Measurements from ENCODE around the gene IPO4. TPM values are rescaled to one million over a fixed set of nuclear protein-coding genes. Genes with fewer than 3 reads are reported as not detected.
A peak's percentile ranks its signal among the peaks of the same experiment; 100 is the strongest.

Gene IPO4
- total RNA-seq, 6 experiments from 2014 or later = 70.4 to 85.2 (median 79.4) TPM

DNA sequence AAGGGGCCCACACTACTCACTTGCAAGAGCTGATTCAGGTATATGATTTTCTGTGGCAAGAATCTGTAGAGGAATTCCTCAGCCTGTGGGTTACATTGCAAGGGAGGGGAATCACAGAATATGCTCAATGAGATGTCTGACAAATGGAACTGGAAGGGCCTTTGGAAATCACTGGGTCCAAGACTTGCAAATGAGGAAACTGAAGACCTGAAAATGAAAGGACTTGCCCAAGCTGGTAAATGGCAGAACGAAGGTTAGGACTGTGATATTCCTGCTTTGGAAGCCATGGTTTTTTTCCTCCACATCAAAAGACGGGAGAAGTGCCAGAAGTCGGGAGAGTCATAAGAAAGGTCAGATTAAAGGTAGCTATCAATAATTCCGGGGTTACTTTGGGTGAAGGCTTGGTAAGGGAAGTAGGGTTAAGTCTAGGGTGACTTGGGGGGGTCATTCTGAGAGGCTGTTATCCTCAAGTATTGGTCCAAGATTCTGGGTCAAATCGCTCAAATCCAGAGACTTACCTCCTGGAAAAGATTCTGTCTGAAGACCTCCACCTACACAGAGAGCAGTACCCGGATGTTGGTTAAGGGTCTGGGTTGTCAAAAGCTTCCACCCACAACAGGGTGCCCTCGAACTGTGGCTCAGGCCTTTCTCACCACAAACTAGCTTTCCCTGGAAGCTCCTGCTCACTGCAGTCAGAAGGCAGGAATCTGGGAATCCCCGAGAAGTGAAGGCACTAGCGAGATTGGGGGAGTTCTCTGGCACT, 42.7 kb downstream of the IPO4 start:
- Mint-ChIP-seq H3K4me3 (peak overlapping the region; percentile 98), H3K27ac (peak overlapping the region; percentile 97), H3K27me3 (ENCODE audit: insufficient read depth) (peaks cover 7% of the 10 kb centered on the region), H3K4me1 (ENCODE audit: low read depth) (peaks cover 55% of the 10 kb centered on the region), H3K9me3 (no peaks in the 10 kb centered on the region), H3K36me3 (ENCODE audit: low read depth) (peaks cover 13% of the 10 kb centered on the region)
- DNase-seq = peak; percentile 57
- TF ChIP-seq, protein P1, sequence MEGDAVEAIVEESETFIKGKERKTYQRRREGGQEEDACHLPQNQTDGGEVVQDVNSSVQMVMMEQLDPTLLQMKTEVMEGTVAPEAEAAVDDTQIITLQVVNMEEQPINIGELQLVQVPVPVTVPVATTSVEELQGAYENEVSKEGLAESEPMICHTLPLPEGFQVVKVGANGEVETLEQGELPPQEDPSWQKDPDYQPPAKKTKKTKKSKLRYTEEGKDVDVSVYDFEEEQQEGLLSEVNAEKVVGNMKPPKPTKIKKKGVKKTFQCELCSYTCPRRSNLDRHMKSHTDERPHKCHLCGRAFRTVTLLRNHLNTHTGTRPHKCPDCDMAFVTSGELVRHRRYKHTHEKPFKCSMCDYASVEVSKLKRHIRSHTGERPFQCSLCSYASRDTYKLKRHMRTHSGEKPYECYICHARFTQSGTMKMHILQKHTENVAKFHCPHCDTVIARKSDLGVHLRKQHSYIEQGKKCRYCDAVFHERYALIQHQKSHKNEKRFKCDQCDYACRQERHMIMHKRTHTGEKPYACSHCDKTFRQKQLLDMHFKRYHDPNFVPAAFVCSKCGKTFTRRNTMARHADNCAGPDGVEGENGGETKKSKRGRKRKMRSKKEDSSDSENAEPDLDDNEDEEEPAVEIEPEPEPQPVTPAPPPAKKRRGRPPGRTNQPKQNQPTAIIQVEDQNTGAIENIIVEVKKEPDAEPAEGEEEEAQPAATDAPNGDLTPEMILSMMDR (IDR thresholded peaks at IDR 0.05) = no peak

DNA sequence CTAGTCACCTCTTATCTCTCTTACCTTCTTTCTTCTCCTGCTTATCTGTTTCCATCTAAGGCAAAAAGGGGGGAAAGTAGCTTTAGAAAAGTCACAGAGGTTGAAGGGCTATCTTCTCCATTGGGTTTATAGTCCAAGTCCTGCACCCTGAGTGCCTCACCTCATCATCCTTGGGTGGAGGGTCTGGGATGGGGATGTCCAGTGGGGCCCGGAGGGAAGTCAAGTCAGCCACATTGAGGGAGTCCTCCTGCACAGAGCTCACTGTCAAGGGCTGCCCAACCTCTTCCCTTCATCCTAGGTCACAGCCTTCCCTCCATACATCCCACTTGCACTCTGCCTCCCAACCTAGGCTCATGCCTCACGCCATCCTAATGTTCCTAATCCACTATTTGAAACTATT, 43.4 kb downstream of the IPO4 start:
- DNase-seq = no peak
- Mint-ChIP-seq H3K27me3 (ENCODE audit: insufficient read depth) (peaks cover 11% of the 10 kb centered on the region), H3K4me1 (ENCODE audit: low read depth) (peaks cover 57% of the 10 kb centered on the region), H3K9me3 (no peaks in the 10 kb centered on the region), H3K4me3 (peak overlapping the region; percentile 98), H3K36me3 (ENCODE audit: low read depth) (peaks cover 13% of the 10 kb centered on the region), H3K27ac (peak overlapping the region; percentile 97)
- TF ChIP-seq, protein P1 (IDR thresholded peaks at IDR 0.05) = no peak

GRCh38 chr14:24144451-24144850, 44.2 kb downstream of the IPO4 start:
- Mint-ChIP-seq H3K4me1 (ENCODE audit: low read depth) (peaks cover 65% of the 10 kb centered on the region), H3K4me3 (peak overlapping the region; percentile 50; the same call in 1 of the 2 replicates), H3K27ac (peak overlapping the region; percentile 55; the same call in 1 of the 2 replicates), H3K9me3 (no peaks in the 10 kb centered on the region), H3K36me3 (ENCODE audit: low read depth) (peaks cover 18% of the 10 kb centered on the region), H3K27me3 (ENCODE audit: insufficient read depth) (peaks cover 11% of the 10 kb centered on the region)
- DNase-seq = no peak
- TF ChIP-seq, protein P1 (IDR thresholded peaks at IDR 0.05) = no peak

DNA sequence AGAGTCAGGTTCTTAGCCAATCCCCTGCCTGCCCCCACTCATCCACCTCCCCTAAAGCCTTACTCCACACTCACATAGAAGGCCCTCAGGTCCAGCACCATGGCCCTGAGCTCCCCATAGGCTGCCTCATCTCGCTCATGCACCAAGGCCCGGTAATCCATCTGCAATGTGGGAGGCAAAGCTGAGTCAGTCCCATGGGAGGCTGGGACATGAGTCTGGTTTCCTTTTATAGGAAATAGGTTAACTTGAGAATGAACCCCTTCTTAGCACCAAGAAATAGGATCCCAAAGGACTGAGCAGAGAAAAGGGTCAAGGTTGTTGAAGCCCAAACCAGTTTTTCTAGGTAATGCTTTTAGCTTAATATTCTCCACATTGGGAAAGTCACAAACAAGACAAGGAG, 45.1 kb downstream of the IPO4 start:
- DNase-seq = peak; percentile 21
- TF ChIP-seq, protein P1 (IDR thresholded peaks at IDR 0.05) = no peak
- Mint-ChIP-seq H3K9me3 (no peaks in the 10 kb centered on the region), H3K4me1 (ENCODE audit: low read depth) (peaks cover 65% of the 10 kb centered on the region), H3K4me3 (no peak overlapping the region), H3K27ac (peak overlapping the region; percentile 61), H3K27me3 (ENCODE audit: insufficient read depth) (peaks cover 13% of the 10 kb centered on the region), H3K36me3 (ENCODE audit: low read depth) (peaks cover 27% of the 10 kb centered on the region)

DNA sequence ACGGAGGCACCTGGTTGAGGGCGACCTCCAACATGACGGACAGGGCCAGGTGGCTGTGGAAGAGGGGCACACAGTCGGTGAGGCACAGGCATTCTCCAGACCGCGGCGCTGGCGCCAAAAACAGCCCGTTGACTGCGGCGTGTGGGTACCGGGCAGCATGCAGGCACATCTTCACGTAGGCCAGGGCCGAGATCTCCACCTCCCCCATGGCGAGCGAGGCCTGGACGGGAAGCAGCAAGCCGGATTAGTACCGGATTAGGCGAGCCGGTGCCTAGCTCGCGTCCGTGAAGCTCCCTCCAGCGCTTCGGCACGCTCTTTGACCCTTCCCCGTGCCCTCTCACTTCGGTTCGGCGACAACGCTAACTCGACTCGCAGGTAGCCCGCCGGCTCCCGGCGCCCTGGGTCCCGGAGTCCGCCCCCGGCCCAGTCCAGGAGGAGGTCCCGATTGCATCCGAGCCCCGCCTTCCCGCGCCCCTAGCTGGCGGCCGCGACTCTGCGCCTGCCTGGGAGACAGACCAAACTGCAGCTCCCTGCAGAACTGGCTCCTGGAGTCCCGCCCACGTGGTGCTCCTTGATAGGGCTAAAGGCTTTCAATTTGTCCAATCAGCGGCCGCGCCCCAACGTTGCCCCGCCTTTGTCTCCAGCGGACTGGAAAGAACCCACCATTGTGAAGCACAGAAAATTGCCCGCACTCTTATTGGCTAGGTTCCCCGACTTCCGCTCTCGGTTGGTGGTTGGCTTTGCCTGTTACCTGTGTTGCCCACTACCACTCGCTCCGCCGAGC, 47.3 kb downstream of the IPO4 start, which contains the start of gene EMC9:
Gene EMC9 (minus strand): TSS at position 495 of the 784 bp plus-strand sequence. CDS start 287 bp downstream, at position 208.
- Mint-ChIP-seq H3K36me3 (ENCODE audit: low read depth) (peaks cover 42% of the 10 kb centered on the region), H3K4me1 (ENCODE audit: low read depth) (peaks cover 75% of the 10 kb centered on the region), H3K27ac (peak within 1 kb of the TSS; percentile 87), H3K4me3 (peak within 1 kb of the TSS; percentile 95), H3K27me3 (ENCODE audit: insufficient read depth) (peaks cover 10% of the 10 kb centered on the region), H3K9me3 (no peaks in the 10 kb centered on the region)
- TF ChIP-seq, protein P1 (IDR thresholded peaks at IDR 0.05) = peak; percentile 67
- DNase-seq = peak; percentile 99
